ENCODE data around the gene ANKRD23.

ANKRD23 gene

GRCh38 chr2:96841701-96842495 is 1.9 kb downstream of the ANKRD23 start:
- H3K4me1 ChIP-seq (ENCODE audit: insufficient read depth, poor library complexity, severe bottlenecking): no peaks in the 10 kb centered on the region
- no peaks in the 10 kb centered on the region for H3K9me3 ChIP-seq (ENCODE audit: severe bottlenecking)
- H3K4me3 ChIP-seq (ENCODE audit: severe bottlenecking): no peak overlapping the region
- ATAC-seq (ENCODE audit: low read depth) (no peak), DNase-seq (ENCODE audit: low spot score) (no peak)
- no peak overlapping the region for H3K27ac ChIP-seq (ENCODE audit: poor library complexity, severe bottlenecking)
- TF ChIP-seq, protein P1, sequence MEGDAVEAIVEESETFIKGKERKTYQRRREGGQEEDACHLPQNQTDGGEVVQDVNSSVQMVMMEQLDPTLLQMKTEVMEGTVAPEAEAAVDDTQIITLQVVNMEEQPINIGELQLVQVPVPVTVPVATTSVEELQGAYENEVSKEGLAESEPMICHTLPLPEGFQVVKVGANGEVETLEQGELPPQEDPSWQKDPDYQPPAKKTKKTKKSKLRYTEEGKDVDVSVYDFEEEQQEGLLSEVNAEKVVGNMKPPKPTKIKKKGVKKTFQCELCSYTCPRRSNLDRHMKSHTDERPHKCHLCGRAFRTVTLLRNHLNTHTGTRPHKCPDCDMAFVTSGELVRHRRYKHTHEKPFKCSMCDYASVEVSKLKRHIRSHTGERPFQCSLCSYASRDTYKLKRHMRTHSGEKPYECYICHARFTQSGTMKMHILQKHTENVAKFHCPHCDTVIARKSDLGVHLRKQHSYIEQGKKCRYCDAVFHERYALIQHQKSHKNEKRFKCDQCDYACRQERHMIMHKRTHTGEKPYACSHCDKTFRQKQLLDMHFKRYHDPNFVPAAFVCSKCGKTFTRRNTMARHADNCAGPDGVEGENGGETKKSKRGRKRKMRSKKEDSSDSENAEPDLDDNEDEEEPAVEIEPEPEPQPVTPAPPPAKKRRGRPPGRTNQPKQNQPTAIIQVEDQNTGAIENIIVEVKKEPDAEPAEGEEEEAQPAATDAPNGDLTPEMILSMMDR (IDR thresholded peaks at IDR 0.05; ENCODE audit: poor library complexity, severe bottlenecking): no peak
- H3K36me3 ChIP-seq (ENCODE audit: low read depth): no peaks in the 10 kb centered on the region
- H3K27me3 ChIP-seq (ENCODE audit: insufficient read depth, poor library complexity, severe bottlenecking): no peaks in the 10 kb centered on the region

DNA sequence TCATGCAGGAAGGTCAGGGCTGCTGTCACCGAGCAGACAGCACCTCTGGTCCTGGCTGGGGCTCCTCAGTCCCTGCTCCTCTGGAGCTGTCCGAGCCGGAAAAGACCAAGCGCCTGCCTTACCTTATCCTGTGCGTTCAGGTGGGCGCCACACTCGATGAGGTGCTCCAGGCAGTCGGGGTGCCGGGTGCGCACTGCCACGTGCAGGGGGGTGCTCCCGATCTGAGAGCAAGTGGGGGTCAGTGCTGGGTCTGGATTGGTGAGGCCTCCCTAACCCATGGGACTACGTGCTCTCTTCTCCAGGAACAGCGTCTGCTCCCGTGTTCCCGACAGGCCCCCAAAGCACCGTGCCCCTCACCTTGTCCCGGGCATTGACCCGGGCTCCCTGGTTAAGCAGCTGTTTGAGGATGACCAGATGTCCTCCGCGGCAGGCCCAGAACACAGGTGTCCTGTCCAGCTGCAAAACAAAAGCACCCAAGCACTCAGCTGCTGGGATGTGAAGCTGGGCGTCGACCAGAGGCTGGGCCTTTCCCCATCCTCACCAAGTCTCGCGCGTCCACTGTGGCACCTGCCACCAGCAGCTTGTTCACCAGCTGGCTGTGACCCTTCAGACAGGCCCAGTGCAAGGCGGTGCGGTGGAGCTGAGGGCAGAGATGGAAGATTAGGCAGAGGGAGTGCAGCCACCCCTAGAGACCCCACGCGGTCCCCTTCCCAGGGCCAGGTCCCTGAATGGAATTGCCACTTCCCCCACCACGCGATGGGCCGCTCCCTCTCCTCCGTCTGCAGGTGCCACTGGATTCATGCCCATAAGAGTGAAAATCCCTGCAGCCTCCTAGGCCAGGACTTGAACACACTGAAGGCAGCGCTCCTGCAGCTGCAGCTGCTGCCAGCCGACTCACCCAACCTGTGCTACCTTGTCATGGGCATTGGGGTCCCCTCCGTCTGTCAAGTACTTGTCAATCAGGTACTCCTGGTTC is 3.7 kb downstream of the ANKRD23 start:
- TF ChIP-seq, protein P1 (IDR thresholded peaks at IDR 0.05; ENCODE audit: poor library complexity, severe bottlenecking): no peak

DNA sequence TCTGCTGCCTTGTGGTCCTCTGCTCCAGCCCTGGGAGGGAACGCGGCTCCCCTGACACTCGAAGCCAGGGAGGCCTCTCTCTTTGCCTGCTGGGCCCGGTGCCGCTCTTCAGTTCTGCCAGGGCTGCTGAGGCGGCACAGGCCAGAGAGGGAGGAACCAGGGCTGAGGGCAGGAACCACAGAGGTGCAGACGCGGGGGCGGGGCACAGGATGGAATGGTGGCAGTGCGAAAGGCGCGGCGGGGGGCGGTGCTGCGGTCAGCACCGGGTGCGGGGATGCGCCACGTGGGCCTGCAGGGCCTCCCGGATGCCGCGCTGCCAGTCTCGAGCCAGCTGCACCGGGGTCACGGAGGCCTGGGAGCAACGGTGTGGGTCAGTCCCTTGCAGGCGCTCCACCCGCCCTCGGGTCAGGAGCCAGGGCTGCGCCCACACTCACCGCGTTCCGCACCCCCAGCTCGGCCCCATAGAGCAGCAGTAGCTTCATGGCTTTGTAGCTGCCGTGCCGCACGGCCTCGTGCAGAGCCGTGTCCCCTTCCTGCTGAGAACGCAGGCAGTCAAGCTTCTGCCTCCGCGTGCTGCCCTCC is 4.4 kb downstream of the ANKRD23 start:
- ATAC-seq (ENCODE audit: low read depth): peak; percentile 33; the same call in 2 of the 3 replicates
- no peak for DNase-seq (ENCODE audit: low spot score)

More for the DNA sequence above, 3.7 kb downstream of the ANKRD23 start:
- Histone ChIP-seq H3K9me3 (ENCODE audit: severe bottlenecking) (no peaks in the 10 kb centered on the region), H3K4me3 (ENCODE audit: severe bottlenecking) (no peak overlapping the region), H3K4me1 (ENCODE audit: insufficient read depth, poor library complexity, severe bottlenecking) (no peaks in the 10 kb centered on the region), H3K36me3 (ENCODE audit: low read depth) (no peaks in the 10 kb centered on the region), H3K27ac (ENCODE audit: poor library complexity, severe bottlenecking) (no peak overlapping the region), H3K27me3 (ENCODE audit: insufficient read depth, poor library complexity, severe bottlenecking) (no peaks in the 10 kb centered on the region)
- no peak for DNase-seq (ENCODE audit: low spot score)
- ATAC-seq (ENCODE audit: low read depth): no peak

GRCh38 chr2:96838345-96839292 is 5.2 kb downstream of the ANKRD23 start:
- H3K9me3 ChIP-seq (ENCODE audit: severe bottlenecking): no peaks in the 10 kb centered on the region
- ATAC-seq (ENCODE audit: low read depth) (no peak), DNase-seq (ENCODE audit: low spot score) (no peak)
- H3K27ac ChIP-seq (ENCODE audit: poor library complexity, severe bottlenecking): no peak overlapping the region
- H3K36me3 ChIP-seq (ENCODE audit: low read depth): 0 out of 2 replicates have a peak, but pooled peaks cover under 1% of the 10 kb centered on the region
- no peak overlapping the region for H3K4me3 ChIP-seq (ENCODE audit: severe bottlenecking)
- no peaks in the 10 kb centered on the region for H3K4me1 ChIP-seq (ENCODE audit: insufficient read depth, poor library complexity, severe bottlenecking)
- H3K27me3 ChIP-seq (ENCODE audit: insufficient read depth, poor library complexity, severe bottlenecking): no peaks in the 10 kb centered on the region
- TF ChIP-seq, protein P1 (IDR thresholded peaks at IDR 0.05; ENCODE audit: poor library complexity, severe bottlenecking): no peak

More for the DNA sequence above, 4.4 kb downstream of the ANKRD23 start:
- no peaks in the 10 kb centered on the region for H3K9me3 ChIP-seq (ENCODE audit: severe bottlenecking)
- no peak overlapping the region for H3K4me3 ChIP-seq (ENCODE audit: severe bottlenecking)
- H3K4me1 ChIP-seq (ENCODE audit: insufficient read depth, poor library complexity, severe bottlenecking): no peaks in the 10 kb centered on the region
- no peaks in the 10 kb centered on the region for H3K36me3 ChIP-seq (ENCODE audit: low read depth)
- H3K27ac ChIP-seq (ENCODE audit: poor library complexity, severe bottlenecking): no peak overlapping the region
- H3K27me3 ChIP-seq (ENCODE audit: insufficient read depth, poor library complexity, severe bottlenecking): no peaks in the 10 kb centered on the region
- TF ChIP-seq, protein P1 (IDR thresholded peaks at IDR 0.05; ENCODE audit: poor library complexity, severe bottlenecking): no peak

Measured in RWPE2 (cell line).